K562 (cell line): Measurements from ENCODE around the gene SLC16A10. TPM values are rescaled to one million over a fixed set of nuclear protein-coding genes. Genes with fewer than 3 reads are reported as not detected.

Source experiments
- ATAC-seq: fragments of 200-7000 bp; cut with Tn5 transposase; 3 replicates; pipeline ENCODE4 v1.9.1; 2020; ENCODE audit warnings: moderate library complexity
- BruUV-seq: library from RNA; stranded (reverse); fragments of 400-500 nt; replicated peaks from 2 replicates; lab custom pipeline; 2021; lab: Mats Ljungman, UMichigan
- CTCF ChIA-PET: fragments of 300-600 bp; formaldehyde crosslinking; extraction: SDS; loops from one replicate; lab custom pipeline; 2021; ENCODE audit warnings: low intra/inter-chr PET ratio; lab: Yijun Ruan, JAX
- POLR2A ChIA-PET: fragments of 300-600, 350-650 bp; sonication (Branson Sonifier 250); formaldehyde crosslinking; extraction: SDS; loops from one replicate; lab custom pipeline; 2021; ENCODE audit warnings: antibody characterized with exemption, inconsistent platforms; lab: Yijun Ruan, JAX
- DNase-seq, 4 experiments: peaks; one replicate each; pipeline versions ENCODE4 v3.0.0 to v3.0.0-alpha.2; 2011 to 2018; ENCODE audit warnings: low spot score in 3 of 4, mixed read lengths in 3 of 4; ENCODE audit errors: extremely low read depth in 1 of 4
- FAIRE-seq: peaks from 2 replicates; lab custom pipeline; 2011; peaks lifted over from hg19 to GRCh38; lab: Jason Lieb, UNC
- H2AFZ ChIP-seq: 2 replicates; pipeline ENCODE4 v1.6.0; 2011; ENCODE audit warnings: low read depth, low read length, control low read depth, inconsistent platforms
- H3K27ac ChIP-seq: fragments of 200-600 bp; 3 replicates; pipeline ENCODE4 v1.8.0; 2011; ENCODE audit warnings: low read depth, mild to moderate bottlenecking, control low read depth, inconsistent platforms, low read length, moderate library complexity, mixed read lengths; ENCODE audit errors: extremely low read depth
- H3K27me3 ChIP-seq, 2 experiments: fragments of 300-600 bp in 1 of 2; 2 replicates in 1 of 2; 3 replicates in 1 of 2; pipeline versions ENCODE4 v1.6.0 to v1.8.0; 2011; ENCODE audit warnings: inconsistent platforms in 2 of 2, low read length in 2 of 2, mild to moderate bottlenecking in 1 of 2, mixed read lengths in 1 of 2, moderate library complexity in 1 of 2; ENCODE audit not compliant: control insufficient read depth in 2 of 2, insufficient read depth in 2 of 2
- H3K36me3 ChIP-seq: fragments of 300-600 bp; 3 replicates; pipeline ENCODE4 v1.8.0; 2011; ENCODE audit warnings: mild to moderate bottlenecking, low read length, inconsistent platforms; ENCODE audit not compliant: control insufficient read depth, insufficient read depth
- H3K4me1 ChIP-seq, 2 experiments: fragments of 200-600 bp in 1 of 2; replicated peaks in 1 of 2; 2 replicates in 1 of 2; 3 replicates in 1 of 2; pipeline versions ENCODE4 v1.5.1 to v1.8.0; 2011; ENCODE audit warnings: inconsistent platforms in 2 of 2, low read length in 2 of 2, mild to moderate bottlenecking in 1 of 2, mixed read lengths in 1 of 2, moderate library complexity in 1 of 2; ENCODE audit not compliant: control insufficient read depth in 2 of 2, insufficient read depth in 2 of 2
- H3K4me2 ChIP-seq: 2 replicates; pipeline ENCODE4 v1.6.1; 2011; ENCODE audit warnings: low read length, control low read depth, inconsistent platforms, mixed read lengths; ENCODE audit not compliant: insufficient read depth
- H3K4me3 ChIP-seq: fragments of 200-600 bp; sonication (generic), shearing (Covaris generic); 2 replicates; pipeline ENCODE4 v1.5.1; 2016; ENCODE audit warnings: control low read depth, inconsistent platforms
- H3K79me2 ChIP-seq: fragments of 200-600 bp; 3 replicates; pipeline ENCODE4 v1.8.0; 2011; ENCODE audit warnings: low read length, inconsistent platforms; ENCODE audit not compliant: control insufficient read depth, insufficient read depth
- H3K9ac ChIP-seq, 2 experiments: 2 replicates each; pipeline versions ENCODE4 v1.6.0 to v1.6.1; 2011; ENCODE audit warnings: low read depth in 2 of 2, low read length in 2 of 2, control low read depth in 1 of 2, inconsistent platforms in 1 of 2, mild to moderate bottlenecking in 1 of 2, mixed read lengths in 1 of 2; ENCODE audit not compliant: insufficient read depth in 1 of 2
- H3K9me1 ChIP-seq: one replicate; pipeline ENCODE4 v1.6.0; 2011; ENCODE audit warnings: inconsistent platforms, mild to moderate bottlenecking, low read length, moderate library complexity; ENCODE audit not compliant: control insufficient read depth, insufficient read depth
- H3K9me3 ChIP-seq: replicated peaks from 2 replicates; pipeline ENCODE4 v1.5.1; 2011; ENCODE audit warnings: low read depth, low read length, inconsistent platforms; ENCODE audit not compliant: control insufficient read depth, insufficient read depth
- H4K20me1 ChIP-seq: replicated peaks from 2 replicates; pipeline ENCODE4 v1.6.1; 2011; ENCODE audit warnings: low read length, inconsistent platforms, mixed read lengths; ENCODE audit not compliant: control insufficient read depth, insufficient read depth
- CBFA2T3 ChIP-seq: fragments of 450-650 bp; IDR thresholded peaks from 2 replicates; pipeline ENCODE4 v1.6.1; 2017
- CHD1 ChIP-seq: fragments of 200-600 bp; sonication (generic); IDR thresholded peaks from one replicate; pipeline ENCODE4 v1.6.1; 2012; ENCODE audit warnings: mild to moderate bottlenecking, moderate library complexity, low read length, inconsistent platforms
- MAFK ChIP-seq: IDR thresholded peaks from 2 replicates; pipeline ENCODE4 v1.6.1; 2011; ENCODE audit warnings: low read length, improper control_type of control experiment
- MEIS2 ChIP-seq: fragments of 450-650 bp; IDR thresholded peaks from 2 replicates; pipeline ENCODE4 v1.6.1; 2014; ENCODE audit warnings: mild to moderate bottlenecking; ENCODE audit not compliant: partially characterized antibody
- NFE2 ChIP-seq: IDR thresholded peaks from 2 replicates; pipeline ENCODE4 v1.6.1; 2014; ENCODE audit warnings: antibody characterized with exemption, low read depth
- NR4A1 ChIP-seq, 2 experiments: fragments of 250-450 bp in 1 of 2; fragments of 450-650 bp in 1 of 2; sonication (Bioruptor Pico) in 1 of 2; IDR thresholded peaks; 2 replicates each; pipeline versions ENCODE4 v1.4.0 to v1.6.1; 2016 to 2020; ENCODE audit warnings: mild to moderate bottlenecking in 2 of 2, missing compliant biosample characterization in 1 of 2, missing genetic modification characterization in 1 of 2, moderate library complexity in 1 of 2
- RAD21 ChIP-seq, 2 experiments: fragments of 250-450 bp in 1 of 2; fragments of 450-650 bp in 1 of 2; sonication (Bioruptor Pico) in 1 of 2; formaldehyde crosslinking in 1 of 2; IDR thresholded peaks in 1 of 2; conservative IDR thresholded peaks in 1 of 2; 2 replicates each; pipeline versions ENCODE4 v1.4.0 to v1.8.0; 2020 to 2022; ENCODE audit warnings: mild to moderate bottlenecking in 2 of 2, moderate library complexity in 1 of 2
- TFAM ChIP-seq: fragments of 250-450 bp; sonication (Bioruptor Pico); conservative IDR thresholded peaks from 2 replicates; pipeline ENCODE4 v1.5.0; 2021; ENCODE audit warnings: mild to moderate bottlenecking, moderate library complexity
- TFAP4 ChIP-seq: sonication (generic); formaldehyde crosslinking; IDR thresholded peaks from 2 replicates; pipeline ENCODE4 v1.8.0; 2022; ENCODE audit warnings: missing genetic modification reagents, mild to moderate bottlenecking, moderate library complexity, borderline replicate concordance
- ZFX ChIP-seq: sonication (generic); formaldehyde crosslinking; IDR thresholded peaks from 2 replicates; pipeline ENCODE4 v1.8.0; 2022; ENCODE audit warnings: mild to moderate bottlenecking, missing genetic modification reagents, moderate library complexity
- WGBS: fragments of 100-300 bp; shearing (Covaris generic); methylation state at CpG from one replicate; pipeline ENCODE4 v1.1.6; 2016; ENCODE audit warnings: low coverage, mixed read lengths; ENCODE audit not compliant: insufficient coverage; ENCODE audit errors: missing lambda C conversion rate; 5-methylcytosine and 5-hydroxymethylcytosine counted together
- in situ Hi-C: fragments of 300-500 bp; cut with MboI; formaldehyde crosslinking; loops from 4 replicates; pipeline ENCODE4 v1.15.0; 2018; ENCODE audit warnings: inconsistent platforms, mixed read lengths
- intact Hi-C: fragments of 100-400 bp; cut with micrococcal nuclease; formaldehyde crosslinking; loops from 2 replicates; pipeline ENCODE4 v1.14.2; 2022
- polyA plus RNA-seq, 8 experiments: library from polyadenylated mRNA; depleted of rRNA in 4 of 8; stranded (reverse) in 5 of 8; unstranded in 3 of 8; fragments of >200 nt; fragmentation: Nextera tagmentation in 2 of 8; fragmentation: Illumina TruSeq in 1 of 8; extraction: Ambion mirVana in 2 of 8; extraction: Trizol in 1 of 8; gene quantifications; 2 replicates each; pipeline versions ENCODE4 v1.2.1 to v1.2.3, GENCODE V29; 2011 to 2014; ENCODE audit warnings: inconsistent platforms in 1 of 8, missing spikeins in 1 of 8
- total RNA-seq, 7 experiments: library from RNA; depleted of rRNA in 6 of 7; stranded (reverse); fragments of >200 nt in 6 of 7; fragmentation: Illumina TruSeq in 2 of 7; extraction: Trizol in 2 of 7; gene quantifications; 2 replicates each; pipeline versions ENCODE4 v1.2.1 to v1.2.3, GENCODE V29; 2011 to 2021; ENCODE audit warnings: low replicate concordance in 1 of 7
- TF ChIP-seq, protein P1 (sequence below): IDR thresholded peaks from 3 replicates; pipeline ENCODE4 v1.6.1; 2011; ENCODE audit warnings: borderline replicate concordance, mild to moderate bottlenecking, moderate library complexity; ENCODE audit not compliant: insufficient read length; ENCODE audit errors: extremely low read depth
- TF ChIP-seq, protein P2 (sequence below), 3 experiments: IDR thresholded peaks in 2 of 3; conservative IDR thresholded peaks in 1 of 3; 2 replicates each; pipeline ENCODE4 v1.5.1; 2011 to 2012; ENCODE audit warnings: low read length in 3 of 3, mild to moderate bottlenecking in 3 of 3, control low read depth in 2 of 3, improper control_type of control experiment in 1 of 3, inconsistent platforms in 1 of 3, low read depth in 1 of 3, mixed read lengths in 1 of 3, moderate library complexity in 1 of 3; ENCODE audit not compliant: insufficient read depth in 2 of 3

Gene SLC16A10
- total and polyA plus RNA-seq, 9 of the 15 experiments (the other 6 are each of a cell fraction or from before 2014, with no cell fraction given): 0.02 to 0.54 (median 0.24) TPM; not detected in 4

GRCh38 chr6:111210194-111210728, 123.0 kb downstream of the SLC16A10 start (continued):
- TF ChIP-seq RAD21 (CRISPR knock-in tag; conservative IDR thresholded peaks at IDR 0.05 in 1 of 2, IDR thresholded peaks at IDR 0.05 in 1 of 2) (peak; percentile 71 to 86), MEIS2 (no peak)
- TF ChIP-seq, all 486 proteins: peak for 6

- WGBS: 0% methylated on average over 6 of the region's 6 CpGs
- Histone ChIP-seq H3K4me3 (no peak overlapping the region), H3K36me3 (no peaks in the 10 kb centered on the region), H4K20me1 (0 out of 2 replicates have a peak, but pooled peaks cover 7% of the 10 kb centered on the region), H3K9me1 (no peaks in the 10 kb centered on the region), H3K27me3 (peaks cover 4 to 5% of the 10 kb centered on the region in 2 experiments; a peak in 4 of 5 replicates), H3K4me2 (no peak overlapping the region), H3K4me1 (peaks cover 0 to 7% of the 10 kb centered on the region in 2 experiments; a peak in 2 of 5 replicates), H3K79me2 (no peaks in the 10 kb centered on the region), H3K9ac (no peak overlapping the region), H2AFZ (peak overlapping the region; percentile 32; the same call in 1 of the 2 replicates), H3K9me3 (no peaks in the 10 kb centered on the region), H3K27ac (no peak overlapping the region)
- intact Hi-C loops: loop anchor here (2.0 to 5.0 kb wide), 5 partner anchors 41 to 683 kb away; no protein-coding TSS in a partner anchor
- peak; percentile 38 to 63 (median 51) for DNase-seq
- no TSS peak for BruUV-seq
- ChIA-PET CTCF (no interaction called here), POLR2A (no interaction called here)
- peak; percentile 6 for FAIRE-seq
- ATAC-seq: peak; percentile 89
- in situ Hi-C loops: loop anchor here (5.0 kb wide), 1 partner anchor 154 kb away; no protein-coding TSS in a partner anchor
- TF ChIP-seq CHD1 (no peak), CBFA2T3 (peak; percentile 44; the same call in 1 of the 2 replicates), MEIS2 (peak; percentile 55), ZFX (CRISPR knock-in tag) (peak; percentile 37; the same call in 1 of the 2 replicates), TFAM (CRISPR knock-in tag) (no peak), TFAP4 (0 out of 2 replicates have a peak, but pooled peaks have one; percentile 21), NR4A1 (CRISPR knock-in tag; IDR thresholded peaks at IDR 0.05) (no peak), NR4A1 (tag; IDR thresholded peaks at IDR 0.05) (no peak), MAFK (peak; percentile 39; the same call in 1 of the 2 replicates), NFE2 (peak; percentile 88)
- TF ChIP-seq, protein P1, sequence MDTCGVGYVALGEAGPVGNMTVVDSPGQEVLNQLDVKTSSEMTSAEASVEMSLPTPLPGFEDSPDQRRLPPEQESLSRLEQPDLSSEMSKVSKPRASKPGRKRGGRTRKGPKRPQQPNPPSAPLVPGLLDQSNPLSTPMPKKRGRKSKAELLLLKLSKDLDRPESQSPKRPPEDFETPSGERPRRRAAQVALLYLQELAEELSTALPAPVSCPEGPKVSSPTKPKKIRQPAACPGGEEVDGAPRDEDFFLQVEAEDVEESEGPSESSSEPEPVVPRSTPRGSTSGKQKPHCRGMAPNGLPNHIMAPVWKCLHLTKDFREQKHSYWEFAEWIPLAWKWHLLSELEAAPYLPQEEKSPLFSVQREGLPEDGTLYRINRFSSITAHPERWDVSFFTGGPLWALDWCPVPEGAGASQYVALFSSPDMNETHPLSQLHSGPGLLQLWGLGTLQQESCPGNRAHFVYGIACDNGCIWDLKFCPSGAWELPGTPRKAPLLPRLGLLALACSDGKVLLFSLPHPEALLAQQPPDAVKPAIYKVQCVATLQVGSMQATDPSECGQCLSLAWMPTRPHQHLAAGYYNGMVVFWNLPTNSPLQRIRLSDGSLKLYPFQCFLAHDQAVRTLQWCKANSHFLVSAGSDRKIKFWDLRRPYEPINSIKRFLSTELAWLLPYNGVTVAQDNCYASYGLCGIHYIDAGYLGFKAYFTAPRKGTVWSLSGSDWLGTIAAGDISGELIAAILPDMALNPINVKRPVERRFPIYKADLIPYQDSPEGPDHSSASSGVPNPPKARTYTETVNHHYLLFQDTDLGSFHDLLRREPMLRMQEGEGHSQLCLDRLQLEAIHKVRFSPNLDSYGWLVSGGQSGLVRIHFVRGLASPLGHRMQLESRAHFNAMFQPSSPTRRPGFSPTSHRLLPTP: no peak
- TF ChIP-seq, protein P2, sequence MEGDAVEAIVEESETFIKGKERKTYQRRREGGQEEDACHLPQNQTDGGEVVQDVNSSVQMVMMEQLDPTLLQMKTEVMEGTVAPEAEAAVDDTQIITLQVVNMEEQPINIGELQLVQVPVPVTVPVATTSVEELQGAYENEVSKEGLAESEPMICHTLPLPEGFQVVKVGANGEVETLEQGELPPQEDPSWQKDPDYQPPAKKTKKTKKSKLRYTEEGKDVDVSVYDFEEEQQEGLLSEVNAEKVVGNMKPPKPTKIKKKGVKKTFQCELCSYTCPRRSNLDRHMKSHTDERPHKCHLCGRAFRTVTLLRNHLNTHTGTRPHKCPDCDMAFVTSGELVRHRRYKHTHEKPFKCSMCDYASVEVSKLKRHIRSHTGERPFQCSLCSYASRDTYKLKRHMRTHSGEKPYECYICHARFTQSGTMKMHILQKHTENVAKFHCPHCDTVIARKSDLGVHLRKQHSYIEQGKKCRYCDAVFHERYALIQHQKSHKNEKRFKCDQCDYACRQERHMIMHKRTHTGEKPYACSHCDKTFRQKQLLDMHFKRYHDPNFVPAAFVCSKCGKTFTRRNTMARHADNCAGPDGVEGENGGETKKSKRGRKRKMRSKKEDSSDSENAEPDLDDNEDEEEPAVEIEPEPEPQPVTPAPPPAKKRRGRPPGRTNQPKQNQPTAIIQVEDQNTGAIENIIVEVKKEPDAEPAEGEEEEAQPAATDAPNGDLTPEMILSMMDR (IDR thresholded peaks at IDR 0.05 in 2 of 3, conservative IDR thresholded peaks at IDR 0.05 in 1 of 3; ENCODE audit: insufficient read depth in 2 of 3, low read depth in 1 of 3, low read length in 3 of 3): peak in 2 of 3 experiments; percentile 14 to 20; a peak in 2 of 6 replicates
These were observed 124.2 kb downstream of the SLC16A10 start for GRCh38 chr6:111211411-111212030.
